Vagina (tissue), 2 donors: ENCODE measurements around the gene CEACAM5.

ENCODE experiments used
- CTCF ChIP-seq, 3 experiments: fragments of 450-650 bp in 2 of 3; fragments of 200-600 bp in 1 of 3; sonication (generic) in 1 of 3; IDR thresholded peaks; one replicate each; pipeline ENCODE4 v1.5.1; 2017 to 2019; ENCODE audit warnings: antibody characterized with exemption in 3 of 3, mild to moderate bottlenecking in 2 of 3, moderate library complexity in 2 of 3
- POLR2A ChIP-seq, 2 donors: fragments of 450-650 bp; IDR thresholded peaks; one replicate each; pipeline ENCODE4 v1.6.1; 2017; ENCODE audit warnings: antibody characterized with exemption in 2 of 2, mild to moderate bottlenecking in 2 of 2, moderate library complexity in 2 of 2
- POLR2AphosphoS5 ChIP-seq, 2 donors: sonication (generic); formaldehyde crosslinking; IDR thresholded peaks; one replicate each; pipeline ENCODE4 v1.9.0; 2017; ENCODE audit warnings: antibody characterized with exemption in 2 of 2, mild to moderate bottlenecking in 2 of 2, low read depth in 1 of 2; ENCODE audit not compliant: insufficient read depth in 1 of 2

- no peak for TF ChIP-seq CTCF (IDR thresholded peaks at IDR 0.05)
- no peak for TF ChIP-seq POLR2A (IDR thresholded peaks at IDR 0.05)
- TF ChIP-seq POLR2AphosphoS5 (IDR thresholded peaks at IDR 0.05; ENCODE audit: insufficient read depth in 1 of 2, low read depth in 1 of 2): no peak
These were observed 58.7 kb downstream of the CEACAM5 start for GRCh38 chr19:41767115-41767514.
